Dermis blood vessel endothelial cell (primary cell): ENCODE results near the gene MCM3AP. TPM values are rescaled to one million over a fixed set of nuclear protein-coding genes. Genes with fewer than 3 reads are reported as not detected.
A peak's percentile ranks its signal among the peaks of the same experiment; 100 is the strongest.
"Not testable (repeated sequence)": the region's sequence is repeated elsewhere in the genome, so short reads cannot be mapped to it uniquely, and the experiment has no call there.

Experiments
- DNase-seq: peaks from one replicate; pipeline ENCODE4 v3.0.0; 2010
- total RNA-seq: library from RNA; depleted of rRNA; stranded (reverse); fragments of >200 nt; gene quantifications from 2 replicates; pipeline ENCODE4 v1.2.3, GENCODE V29; 2014

MCM3AP gene
- total RNA-seq, 1 donor from 2014 or later = 97.7 TPM

DNA sequence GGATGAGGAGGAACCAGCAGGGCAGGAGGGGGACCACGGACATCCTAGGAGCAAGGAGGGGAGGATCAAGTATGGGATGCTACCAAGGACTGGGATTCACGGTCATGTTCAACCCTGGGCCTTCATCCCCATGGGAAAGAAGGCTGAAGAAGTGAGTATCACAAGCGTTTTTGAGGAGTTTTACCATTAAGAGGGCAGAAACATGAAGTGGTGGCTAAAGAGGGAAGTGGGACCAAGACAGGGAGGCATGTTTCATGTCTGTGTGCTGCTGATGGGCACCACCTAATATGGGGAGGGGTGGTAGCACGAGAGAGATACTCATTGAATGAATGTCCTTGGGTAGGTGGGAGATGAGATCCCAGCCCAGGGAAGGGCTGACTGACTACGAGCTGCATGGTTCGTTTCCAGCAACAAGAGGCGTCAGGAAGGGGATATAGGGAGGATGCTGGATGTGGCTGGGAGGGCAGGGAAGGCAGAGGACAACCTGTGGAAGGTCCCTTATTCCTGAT lies 45.5 kb downstream of the MCM3AP start:
- no peak for DNase-seq

- DNase-seq = no peak
These were observed 47.9 kb downstream of the MCM3AP start for GRCh38 chr21:46237474-46237873.

DNA sequence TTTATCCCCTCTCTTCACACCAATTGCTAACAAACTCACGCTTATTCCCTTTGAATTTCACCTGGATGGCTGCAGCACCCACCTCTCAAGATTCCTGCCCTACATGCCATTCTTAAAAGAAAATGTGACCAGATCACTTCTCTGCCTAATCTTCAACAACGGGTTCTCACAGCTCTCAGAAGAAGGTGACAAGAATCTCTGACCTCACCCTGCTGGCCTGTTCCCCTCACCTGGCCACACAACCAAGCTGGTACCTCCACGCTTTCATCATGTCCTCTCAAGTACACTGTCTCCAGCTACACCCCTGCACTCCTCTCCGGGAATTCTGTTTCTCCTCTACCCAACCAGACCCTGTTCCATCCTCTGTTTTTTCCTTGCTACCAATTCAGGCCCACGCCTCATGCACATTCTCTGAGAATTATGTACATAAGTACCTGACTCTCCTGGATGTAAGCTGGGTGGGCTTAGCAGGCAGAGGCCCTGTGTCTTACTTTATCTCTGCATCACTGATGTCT lies 50.9 kb downstream of the MCM3AP start:
- no peak for DNase-seq

DNA sequence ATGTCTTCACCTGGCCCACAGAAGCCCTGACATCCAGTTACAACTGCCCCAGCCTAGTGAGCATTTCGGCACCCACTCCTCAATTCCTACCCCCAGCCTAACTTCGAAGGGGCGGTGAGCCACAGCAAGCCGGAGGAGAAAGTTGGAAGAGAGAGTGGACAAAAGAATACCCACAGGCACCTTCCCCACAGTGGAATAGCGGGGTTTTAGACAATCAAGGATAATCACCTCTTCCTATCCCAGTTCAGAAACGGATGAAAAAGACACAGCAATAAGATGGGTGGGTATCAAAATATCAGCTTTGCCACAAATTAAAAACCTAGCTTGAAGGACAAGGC lies 55.5 kb downstream of the MCM3AP start:
- DNase-seq = no peak

DNA sequence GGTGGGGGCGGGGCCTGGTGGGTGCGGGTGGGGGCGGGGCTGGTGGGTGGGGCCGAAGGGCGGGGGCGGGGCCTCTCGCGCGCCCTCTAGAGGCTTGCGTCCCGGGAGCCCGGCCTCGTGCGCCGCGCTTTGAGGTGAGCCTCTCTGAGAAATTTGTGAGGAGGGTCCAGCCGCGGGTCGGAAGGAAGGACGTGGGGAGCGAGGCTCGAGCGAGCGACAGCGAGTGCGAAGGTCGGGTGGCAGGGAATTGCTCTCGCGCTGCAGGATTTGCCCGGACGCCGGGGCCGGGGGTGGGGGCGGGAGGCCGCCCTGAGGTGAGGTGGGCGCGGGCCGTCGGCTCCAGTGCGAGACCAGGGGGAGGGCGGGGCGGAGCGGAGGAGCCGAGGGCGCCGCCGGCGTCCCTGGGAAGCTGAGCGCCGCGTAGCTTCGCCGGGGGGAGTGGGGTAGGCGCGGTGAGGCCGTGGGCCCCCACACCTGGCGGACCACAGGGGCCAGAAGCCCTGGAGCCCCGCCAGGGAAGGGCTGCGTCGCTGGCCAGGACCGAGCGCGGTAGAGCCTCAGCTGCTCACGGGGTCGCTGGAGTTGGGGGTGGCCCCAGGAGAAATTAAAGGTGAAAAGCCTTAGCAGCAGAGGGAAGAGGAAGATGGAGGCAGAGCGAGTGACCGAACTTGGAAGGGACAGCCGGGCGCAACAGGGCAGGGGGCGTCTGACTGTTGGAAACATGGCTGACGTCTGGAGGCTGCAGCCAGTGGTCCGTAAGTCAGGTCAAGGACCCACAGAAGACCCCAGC lies 56.1 kb downstream of the MCM3AP start:
- DNase-seq = no peak

GRCh38 chr21:46228345-46229051 lies 56.9 kb downstream of the MCM3AP start, which contains the start of gene LSS:
Gene LSS, minus strand, starts transcription at chr21:46228774. Its CDS starts 29 bp downstream, at chr21:46228745.
- peak; percentile 99 for DNase-seq

DNA sequence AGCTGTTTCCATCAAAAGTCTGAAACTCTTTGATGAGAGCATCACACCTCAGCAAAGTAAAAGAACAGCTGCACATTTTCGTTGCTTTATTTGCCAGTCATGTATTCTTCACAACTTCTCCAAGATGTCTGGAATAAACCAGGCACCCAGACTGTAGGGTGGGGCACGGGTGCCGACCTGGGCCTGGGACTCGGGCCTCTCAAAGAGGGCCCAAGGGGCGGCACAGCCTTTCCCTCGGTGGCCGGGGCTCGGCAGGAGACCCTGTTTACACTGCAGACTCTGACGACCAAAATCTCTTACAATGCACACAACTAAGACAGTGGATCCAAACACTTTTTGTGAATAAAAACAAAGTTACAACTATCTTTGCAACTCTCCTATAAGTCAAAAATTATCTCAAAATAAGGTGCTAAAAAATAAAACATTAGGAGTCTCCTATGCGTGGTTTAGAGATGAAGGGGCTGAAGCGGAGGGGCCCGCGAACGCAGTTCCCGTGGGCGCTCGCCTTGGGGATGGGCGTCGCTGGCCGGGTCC lies 57.5 kb downstream of the MCM3AP start:
- DNase-seq = peak; percentile 6

DNA sequence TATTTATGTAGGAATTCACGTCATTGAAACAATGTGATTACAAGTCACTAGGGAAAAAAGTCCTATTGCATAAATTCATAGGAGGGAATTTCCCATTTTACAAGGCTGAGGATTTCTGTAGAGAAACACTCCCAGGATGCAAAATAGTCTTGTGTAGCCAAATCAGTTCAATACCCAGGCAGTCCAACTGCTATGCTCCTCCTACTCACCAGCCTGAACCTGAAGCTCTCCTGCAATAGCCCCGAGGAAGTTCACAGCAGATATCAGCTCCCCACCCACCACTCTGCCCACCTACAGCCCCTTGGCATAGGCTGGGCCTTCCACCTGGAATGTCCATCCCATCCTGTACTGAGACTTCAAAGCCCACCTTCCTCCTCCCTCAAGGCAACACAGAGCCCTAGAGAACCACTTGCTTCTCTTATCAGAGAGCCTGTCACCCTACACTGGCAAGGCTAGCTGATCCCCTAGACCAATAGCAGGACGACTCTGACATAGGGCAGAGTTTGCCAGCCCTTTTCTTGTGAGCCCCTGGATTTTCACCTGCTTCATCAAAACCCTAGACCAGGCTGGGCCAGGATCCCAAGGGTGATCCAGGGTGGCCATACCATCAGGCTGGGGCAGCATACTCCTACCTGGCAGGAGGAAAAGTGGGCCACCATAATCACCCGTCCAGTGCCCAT lies 58.4 kb downstream of the MCM3AP start:
- peak; percentile 25 for DNase-seq

GRCh38 chr21:46226146-46226545 lies 59.3 kb downstream of the MCM3AP start:
- no peak for DNase-seq

DNA sequence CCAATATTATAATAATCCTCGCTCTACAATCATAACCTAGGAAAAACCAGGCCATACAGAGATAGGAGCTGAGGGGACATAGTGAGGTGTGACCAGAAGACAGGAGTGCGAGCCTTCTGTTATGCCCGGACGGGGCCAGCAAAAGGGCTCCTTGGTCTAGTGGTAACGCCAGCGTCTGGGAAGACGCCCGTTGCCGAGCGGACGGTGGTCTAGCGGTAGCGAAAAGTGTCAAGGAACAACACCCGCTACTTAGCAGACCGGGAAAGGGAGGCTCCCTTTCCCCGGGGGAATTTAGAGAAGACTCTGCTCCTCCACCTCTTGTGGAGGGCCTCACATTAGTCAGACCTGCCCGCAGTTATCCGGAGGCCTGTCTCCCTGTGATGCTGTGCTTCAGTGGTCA lies 61.8 kb downstream of the MCM3AP start:
- DNase-seq = not testable (repeated sequence)

DNA sequence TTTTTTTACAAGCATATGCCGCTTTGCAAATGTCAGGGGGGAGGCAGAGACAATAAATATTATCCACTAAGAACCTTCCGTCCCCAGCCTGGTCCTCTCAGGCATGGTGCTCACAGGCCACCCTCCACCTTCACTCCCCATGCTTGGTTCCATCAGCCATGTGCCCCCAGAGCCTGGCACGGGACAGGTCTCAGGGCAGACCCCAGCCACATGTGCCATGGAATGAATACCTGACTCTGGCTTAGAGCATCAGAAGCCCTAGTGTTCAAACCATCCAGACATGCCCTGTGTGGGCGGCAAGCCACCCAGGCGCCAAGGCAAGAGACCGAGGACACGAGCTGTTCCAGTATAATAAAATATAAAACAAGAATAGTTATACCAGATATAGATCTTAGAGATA lies 62.2 kb downstream of the MCM3AP start:
- no peak for DNase-seq

DNA sequence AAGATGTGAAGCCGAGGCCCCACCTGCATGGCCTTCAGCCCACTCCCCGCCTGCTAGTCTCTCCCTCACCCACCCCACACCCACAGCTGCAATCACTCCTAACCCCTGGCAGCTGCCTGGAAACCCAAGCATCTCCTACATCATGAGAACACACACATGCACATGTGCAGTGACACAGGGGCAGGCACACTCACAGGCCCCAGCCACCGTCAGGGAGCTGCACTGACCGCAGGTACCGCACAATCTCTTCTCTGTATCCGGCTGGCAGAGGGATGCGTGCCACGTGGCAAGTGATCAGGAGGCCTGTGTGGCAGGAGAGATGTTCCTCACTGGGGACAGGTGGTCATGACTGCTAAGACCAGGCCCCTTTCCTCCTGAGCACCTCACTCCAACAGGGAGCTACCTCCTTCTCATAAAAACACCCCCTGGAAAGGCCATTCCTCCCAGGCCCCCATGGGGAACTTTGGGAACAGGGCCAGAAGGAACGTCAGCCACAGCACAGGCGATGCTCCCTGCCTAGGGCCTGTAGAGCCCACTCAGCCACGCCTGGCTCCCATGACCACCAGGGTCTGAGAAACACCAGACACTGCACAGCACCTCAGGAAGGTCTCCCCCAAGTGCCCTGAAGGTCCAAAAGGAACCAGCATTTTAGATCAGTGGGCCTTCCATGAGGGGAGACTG lies 62.8 kb downstream of the MCM3AP start:
- DNase-seq = no peak

GRCh38 chr21:46221664-46222435 lies 63.6 kb downstream of the MCM3AP start:
- DNase-seq = no peak

- DNase-seq = no peak
These were observed 64.6 kb downstream of the MCM3AP start for GRCh38 chr21:46220847-46221246.

- no peak for DNase-seq
These were observed 65.1 kb downstream of the MCM3AP start for GRCh38 chr21:46220275-46220810.

DNA sequence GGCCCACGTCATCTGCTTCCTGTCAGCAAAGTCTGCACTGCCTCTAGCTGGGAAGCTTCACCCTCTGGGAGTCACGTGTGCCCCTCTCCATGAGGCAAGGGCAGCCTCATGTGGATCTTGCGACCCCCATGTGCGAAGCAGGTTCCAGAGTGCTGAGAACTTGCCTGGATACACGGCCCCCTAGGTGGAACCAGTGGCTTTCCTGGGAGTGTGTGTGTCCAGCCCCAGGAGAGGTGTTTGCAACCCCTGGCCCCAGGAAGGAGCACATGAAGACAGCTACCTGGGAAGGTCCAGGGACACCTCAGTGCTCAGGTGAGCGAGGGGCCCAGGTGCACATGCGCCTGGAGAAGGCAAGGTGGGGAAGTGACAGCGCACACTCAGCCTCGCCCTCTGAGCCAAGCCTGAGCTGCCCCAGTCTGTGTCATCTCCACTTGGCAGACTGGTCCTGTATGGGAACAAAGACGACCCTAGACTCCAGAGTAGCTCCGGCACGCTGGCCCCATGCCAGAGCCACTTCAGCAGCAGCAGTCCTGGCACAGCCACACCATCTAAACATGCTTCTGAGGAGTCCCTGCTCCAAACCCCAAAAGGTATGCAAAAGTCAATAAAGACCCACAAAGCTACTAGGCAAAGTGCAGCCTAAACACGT lies 65.7 kb downstream of the MCM3AP start:
- DNase-seq = no peak

- DNase-seq = peak; percentile 3
These were observed 66.4 kb downstream of the MCM3AP start for GRCh38 chr21:46218906-46219590.

DNA sequence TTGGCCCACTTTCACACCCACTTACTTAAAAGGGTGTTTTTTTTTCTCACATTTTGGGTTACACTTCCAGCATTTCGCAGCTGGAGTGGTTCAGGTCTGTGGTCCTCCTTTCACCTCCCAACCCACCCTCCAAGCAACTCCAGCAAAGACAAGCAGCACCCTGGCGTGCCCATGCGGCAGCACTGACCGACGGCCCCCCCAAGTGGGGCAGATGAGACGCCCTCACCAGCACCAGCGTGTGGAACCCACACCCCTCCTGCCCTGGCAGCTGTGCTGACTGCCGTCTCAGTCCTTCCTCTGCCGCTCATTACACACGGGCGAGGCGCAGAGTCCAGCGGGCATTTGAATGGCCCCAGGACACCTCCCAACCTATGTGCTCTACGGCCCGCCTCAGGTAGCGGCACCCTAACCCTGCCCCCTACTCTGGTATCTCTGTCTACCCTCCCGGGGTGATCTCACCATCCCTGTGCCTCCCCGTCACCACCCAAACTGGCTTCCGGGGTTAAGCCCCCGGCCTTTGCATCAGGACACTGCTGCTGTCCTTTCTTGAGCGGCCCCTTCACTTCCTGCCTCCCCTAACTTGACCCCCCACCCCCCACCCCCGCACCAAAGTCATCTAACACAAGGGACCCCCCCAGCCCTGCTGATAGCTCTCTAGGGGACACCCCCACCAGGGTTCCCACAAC lies 67.8 kb downstream of the MCM3AP start:
- DNase-seq = no peak

GRCh38 chr21:46216132-46216747 lies 69.2 kb downstream of the MCM3AP start:
- DNase-seq = no peak
